GM23248 (cell line): Measurements from ENCODE around the gene PDE1A. TPM values are rescaled to one million over a fixed set of nuclear protein-coding genes. Genes with fewer than 3 reads are reported as not detected.

Experiments used
- DNase-seq: peaks from one replicate; pipeline ENCODE4 v3.0.0-alpha.2; 2015
- H2AFZ ChIP-seq: fragments of 200-600 bp; sonication (generic); 2 replicates; pipeline ENCODE4 v1.6.1; 2016; ENCODE audit warnings: antibody characterized with exemption
- H3F3A ChIP-seq: fragments of 200-600 bp; sonication (generic); 2 replicates; pipeline ENCODE4 v1.6.1; 2016; ENCODE audit warnings: mild to moderate bottlenecking, antibody characterized with exemption, mixed run types; ENCODE audit not compliant: insufficient read depth
- H3K27ac ChIP-seq: fragments of 200-600 bp; sonication (generic); 2 replicates; pipeline ENCODE4 v1.5.1; 2016; ENCODE audit warnings: mild to moderate bottlenecking
- H3K27me3 ChIP-seq: fragments of 200-600 bp; sonication (generic); replicated peaks from 2 replicates; pipeline ENCODE4 v1.6.1; 2016; ENCODE audit warnings: mild to moderate bottlenecking; ENCODE audit not compliant: insufficient read depth
- H3K36me3 ChIP-seq: fragments of 200-600 bp; sonication (generic); 2 replicates; pipeline ENCODE4 v1.6.1; 2016; ENCODE audit warnings: low read depth, mild to moderate bottlenecking
- H3K4me1 ChIP-seq: fragments of 200-600 bp; sonication (generic); 2 replicates; pipeline ENCODE4 v1.6.1; 2016; ENCODE audit warnings: mild to moderate bottlenecking; ENCODE audit not compliant: insufficient read depth
- H3K4me2 ChIP-seq: fragments of 200-600 bp; sonication (generic); one replicate; pipeline ENCODE4 v1.6.1; 2016; ENCODE audit warnings: mild to moderate bottlenecking; ENCODE audit not compliant: unreplicated experiment
- H3K4me3 ChIP-seq: fragments of 200-600 bp; sonication (generic); 2 replicates; pipeline ENCODE4 v1.5.1; 2016; ENCODE audit warnings: mild to moderate bottlenecking
- H3K79me2 ChIP-seq: fragments of 200-600 bp; sonication (generic); 2 replicates; pipeline ENCODE4 v1.6.1; 2016; ENCODE audit warnings: mild to moderate bottlenecking; ENCODE audit not compliant: insufficient read depth
- H3K9ac ChIP-seq: fragments of 200-600 bp; sonication (generic); 2 replicates; pipeline ENCODE4 v1.6.1; 2016; ENCODE audit warnings: mild to moderate bottlenecking
- H3K9me2 ChIP-seq: fragments of 200-600 bp; sonication (generic); 2 replicates; pipeline ENCODE4 v1.6.1; 2016; ENCODE audit warnings: mixed run types, mild to moderate bottlenecking, moderate library complexity; ENCODE audit not compliant: insufficient read depth
- H3K9me3 ChIP-seq: fragments of 200-600 bp; sonication (generic); one replicate; pipeline ENCODE4 v1.6.1; 2017; ENCODE audit warnings: low read depth
- H4K20me1 ChIP-seq: fragments of 200-600 bp; sonication (generic); 2 replicates; pipeline ENCODE4 v1.6.0; 2016; ENCODE audit not compliant: insufficient read depth
- EZH2 ChIP-seq: fragments of 200-600 bp; sonication (generic); IDR thresholded peaks from 2 replicates; pipeline ENCODE4 v1.6.1; 2018; ENCODE audit warnings: antibody characterized with exemption, mild to moderate bottlenecking; ENCODE audit not compliant: insufficient read depth, poor library complexity, severe bottlenecking
- EZH2phosphoT487 ChIP-seq: fragments of 200-600 bp; sonication (generic); IDR thresholded peaks from 2 replicates; pipeline ENCODE4 v1.6.1; 2018; ENCODE audit warnings: antibody characterized with exemption, moderate library complexity, mild to moderate bottlenecking, low read depth; ENCODE audit not compliant: insufficient read depth
- WGBS, 2 experiments: methylation state at CpG; one replicate each; pipeline ENCODE4 v1.1.6; 2015 to 2017; ENCODE audit warnings: low lambda C conversion rate in 2 of 2, low coverage in 1 of 2; ENCODE audit errors: missing lambda C conversion rate in 2 of 2; 5-methylcytosine and 5-hydroxymethylcytosine counted together
- in situ Hi-C: fragments of 300-500 bp; cut with MboI; formaldehyde crosslinking; loops from 2 replicates; pipeline ENCODE4 v1.15.0; 2020
- polyA plus RNA-seq: library from polyadenylated mRNA; unstranded; fragments of >200 nt; fragmentation: Nextera tagmentation; extraction: Ambion mirVana; gene quantifications from 2 replicates; pipeline ENCODE4 v1.2.1, GENCODE V29; 2016
- total RNA-seq: library from RNA; depleted of rRNA; stranded (reverse); fragments of >200 nt; shearing (Covaris generic); gene quantifications from 2 replicates; pipeline ENCODE4 v1.2.3, GENCODE V29; 2014

PDE1A gene
- total and polyA plus RNA-seq, 2 experiments from 2014 or later: 1.0 to 1.9 TPM

GRCh38 chr2:182420669-182421068 lies 6.2 kb downstream of the PDE1A start:
- no peaks in the 10 kb centered on the region for H3K9me2 ChIP-seq
- H3K9ac ChIP-seq: no peak overlapping the region
- in situ Hi-C loops: no loop called here
- H3F3A ChIP-seq: no peaks in the 10 kb centered on the region
- no peak overlapping the region for H3K4me3 ChIP-seq
- no peak overlapping the region for H3K4me2 ChIP-seq
- no peaks in the 10 kb centered on the region for H3K27me3 ChIP-seq
- DNase-seq: no peak
- H2AFZ ChIP-seq: no peak overlapping the region; the same call in 1 of the 2 replicates
- H4K20me1 ChIP-seq: no peaks in the 10 kb centered on the region
- H3K36me3 ChIP-seq: no peaks in the 10 kb centered on the region
- 83 to 84% methylated on average over 5 of the region's 5 CpGs for WGBS, 2 experiments
- H3K9me3 ChIP-seq: no peaks in the 10 kb centered on the region
- TF ChIP-seq EZH2phosphoT487 (no peak), EZH2 (no peak)
- 0 out of 2 replicates have a peak, but pooled peaks cover 3% of the 10 kb centered on the region for H3K4me1 ChIP-seq
- H3K79me2 ChIP-seq: no peaks in the 10 kb centered on the region
- H3K27ac ChIP-seq: no peak overlapping the region

- Histone ChIP-seq H3K27ac (no peak overlapping the region), H3K9me2 (no peaks in the 10 kb centered on the region), H2AFZ (no peak overlapping the region), H3K9ac (no peak overlapping the region), H3K4me2 (no peak overlapping the region), H3K27me3 (no peaks in the 10 kb centered on the region), H3K36me3 (no peaks in the 10 kb centered on the region), H4K20me1 (no peaks in the 10 kb centered on the region), H3K9me3 (no peaks in the 10 kb centered on the region), H3K4me3 (no peak overlapping the region), H3K79me2 (no peaks in the 10 kb centered on the region), H3K4me1 (no peaks in the 10 kb centered on the region), H3F3A (no peaks in the 10 kb centered on the region)
- in situ Hi-C loops: no loop called here
- WGBS, 2 experiments: 90 to 94% methylated on average over 5 of the region's 5 CpGs
- DNase-seq: no peak
- no peak for TF ChIP-seq EZH2phosphoT487
- no peak for TF ChIP-seq EZH2
Observed at GRCh38 chr2:182416861-182417260, 10.0 kb downstream of the PDE1A start.

GRCh38 chr2:182416191-182416590 lies 10.6 kb downstream of the PDE1A start:
- no peak overlapping the region for H3K9ac ChIP-seq

GRCh38 chr2:182415771-182416170 lies 11.1 kb downstream of the PDE1A start:
- H3F3A ChIP-seq: no peaks in the 10 kb centered on the region
- no peak overlapping the region for H3K9ac ChIP-seq
- H3K9me3 ChIP-seq: no peaks in the 10 kb centered on the region
- H3K27me3 ChIP-seq: no peaks in the 10 kb centered on the region
- in situ Hi-C loops: no loop called here
- H4K20me1 ChIP-seq: no peaks in the 10 kb centered on the region
- no peaks in the 10 kb centered on the region for H3K4me1 ChIP-seq
- no peak overlapping the region for H3K27ac ChIP-seq
- H3K4me2 ChIP-seq: no peak overlapping the region
- H3K9me2 ChIP-seq: no peaks in the 10 kb centered on the region
- no peak for DNase-seq
- 93 to 94% methylated on average over 1 of the region's 1 CpG for WGBS, 2 experiments
- no peak overlapping the region for H2AFZ ChIP-seq
- H3K36me3 ChIP-seq: no peaks in the 10 kb centered on the region
- no peak overlapping the region for H3K4me3 ChIP-seq
- TF ChIP-seq EZH2: no peak
- no peak for TF ChIP-seq EZH2phosphoT487
- no peaks in the 10 kb centered on the region for H3K79me2 ChIP-seq

More at GRCh38 chr2:182416191-182416590, 10.6 kb downstream of the PDE1A start:
- DNase-seq: no peak
- Histone ChIP-seq H3K4me1 (no peaks in the 10 kb centered on the region), H4K20me1 (no peaks in the 10 kb centered on the region), H3K79me2 (no peaks in the 10 kb centered on the region), H3K4me2 (no peak overlapping the region), H3K27me3 (no peaks in the 10 kb centered on the region), H3K9me3 (no peaks in the 10 kb centered on the region), H3K27ac (no peak overlapping the region), H2AFZ (no peak overlapping the region), H3K9me2 (no peaks in the 10 kb centered on the region), H3F3A (no peaks in the 10 kb centered on the region), H3K4me3 (no peak overlapping the region), H3K36me3 (no peaks in the 10 kb centered on the region)
- TF ChIP-seq EZH2 (no peak), EZH2phosphoT487 (no peak)
- 85 to 86% methylated on average over 4 of the region's 4 CpGs for WGBS, 2 experiments
- in situ Hi-C loops: no loop called here

- H2AFZ ChIP-seq: no peak overlapping the region
- DNase-seq: no peak
Observed at GRCh38 chr2:182412858-182413257, 14.0 kb downstream of the PDE1A start.

More at GRCh38 chr2:182412858-182413257, 14.0 kb downstream of the PDE1A start:
- Histone ChIP-seq H3K4me3 (no peak overlapping the region), H3K4me2 (no peak overlapping the region), H3K27ac (no peak overlapping the region), H3F3A (no peaks in the 10 kb centered on the region), H3K9me2 (no peaks in the 10 kb centered on the region), H3K79me2 (no peaks in the 10 kb centered on the region), H3K36me3 (no peaks in the 10 kb centered on the region), H3K27me3 (no peaks in the 10 kb centered on the region), H3K9ac (no peak overlapping the region), H4K20me1 (no peaks in the 10 kb centered on the region), H3K4me1 (no peaks in the 10 kb centered on the region), H3K9me3 (no peaks in the 10 kb centered on the region)
- WGBS, 2 experiments: 69 to 80% methylated on average over 3 of the region's 3 CpGs
- TF ChIP-seq EZH2phosphoT487 (no peak), EZH2 (no peak)
- in situ Hi-C loops: no loop called here
